CD8-positive, alpha-beta memory T cell (primary cell): ENCODE measurements around the gene ACSM5. TPM values are rescaled to one million over a fixed set of nuclear protein-coding genes. Genes with fewer than 3 reads are reported as not detected.

Experiments
- CTCF ChIA-PET: fragments of 350-600 bp; sonication (Branson Sonifier 250); formaldehyde crosslinking; loops from one replicate; lab custom pipeline; 2021; ENCODE audit warnings: antibody characterized with exemption; lab: Charles Lee
- POLR2A ChIA-PET: fragments of 350-600 bp; sonication (Branson Sonifier 250); formaldehyde crosslinking; loops from one replicate; lab custom pipeline; 2021; ENCODE audit warnings: antibody characterized with exemption; lab: Charles Lee
- DNase-seq, 5 donors: peaks; one replicate each; pipeline versions ENCODE4 v3.0.0 to v3.0.0-alpha.2; 2020 to 2022; ENCODE audit warnings: mixed read lengths in 1 of 5
- H3K27ac ChIP-seq: one replicate; pipeline ENCODE4 v1.7.0; 2013; ENCODE audit warnings: low read depth, mild to moderate bottlenecking, low read length, moderate library complexity
- H3K27me3 ChIP-seq: 2 replicates; pipeline ENCODE4 v1.7.0; 2013; ENCODE audit warnings: low read length, mild to moderate bottlenecking; ENCODE audit not compliant: insufficient read depth, poor library complexity, severe bottlenecking
- H3K36me3 ChIP-seq: 2 replicates; pipeline ENCODE4 v1.7.0; 2013; ENCODE audit warnings: mild to moderate bottlenecking, low read length, moderate library complexity; ENCODE audit not compliant: insufficient read depth
- H3K4me1 ChIP-seq: 2 replicates; pipeline ENCODE4 v1.7.0; 2013; ENCODE audit warnings: mild to moderate bottlenecking, low read length, moderate library complexity; ENCODE audit not compliant: insufficient read depth
- H3K4me3 ChIP-seq: 2 replicates; pipeline ENCODE4 v1.7.0; 2013; ENCODE audit warnings: mild to moderate bottlenecking, low read length
- H3K9me3 ChIP-seq: 2 replicates; pipeline ENCODE4 v1.7.0; 2013; ENCODE audit warnings: mild to moderate bottlenecking, low read length
- H3K27ac Mint-ChIP-seq, 8 donors: one replicate each; pipeline ENCODE4 v1.8.0; 2020 to 2021; ENCODE audit warnings: mixed read lengths in 8 of 8, mild to moderate bottlenecking in 6 of 8, inconsistent platforms in 3 of 8, moderate library complexity in 3 of 8
- H3K27me3 Mint-ChIP-seq, 2 donors: one replicate each; pipeline ENCODE4 v1.8.0; 2020 to 2021; ENCODE audit warnings: mixed read lengths in 2 of 2, mild to moderate bottlenecking in 1 of 2, moderate library complexity in 1 of 2
- H3K36me3 Mint-ChIP-seq, 3 donors: one replicate each; pipeline ENCODE4 v1.8.0; 2020 to 2021; ENCODE audit warnings: mixed read lengths in 3 of 3, inconsistent platforms in 1 of 3, mild to moderate bottlenecking in 1 of 3
- H3K4me1 Mint-ChIP-seq, 3 donors: one replicate each; pipeline ENCODE4 v1.8.0; 2020 to 2021; ENCODE audit warnings: mixed read lengths in 3 of 3, inconsistent platforms in 1 of 3, mild to moderate bottlenecking in 1 of 3
- H3K4me3 Mint-ChIP-seq, 7 donors: one replicate each; pipeline ENCODE4 v1.8.0; 2020 to 2021; ENCODE audit warnings: mixed read lengths in 7 of 7, mild to moderate bottlenecking in 6 of 7, moderate library complexity in 4 of 7, inconsistent platforms in 2 of 7
- H3K9me3 Mint-ChIP-seq, 5 donors: one replicate each; pipeline ENCODE4 v1.8.0; 2020 to 2022; ENCODE audit warnings: mixed read lengths in 5 of 5, mild to moderate bottlenecking in 3 of 5, moderate library complexity in 2 of 5, inconsistent platforms in 1 of 5
- polyA plus RNA-seq: library from polyadenylated mRNA; unstranded; fragments of 300-500 nt; fragmentation: Illumina TruSeq; gene quantifications from one replicate; pipeline ENCODE4 v1.2.3, GENCODE V29; 2021
- total RNA-seq, 2 experiments: library from RNA; stranded (reverse); gene quantifications; one replicate each; pipeline ENCODE4 v1.2.3, GENCODE V29; 2021

ACSM5 gene
- total and polyA plus RNA-seq, 3 experiments from 2014 or later: not detected

DNA sequence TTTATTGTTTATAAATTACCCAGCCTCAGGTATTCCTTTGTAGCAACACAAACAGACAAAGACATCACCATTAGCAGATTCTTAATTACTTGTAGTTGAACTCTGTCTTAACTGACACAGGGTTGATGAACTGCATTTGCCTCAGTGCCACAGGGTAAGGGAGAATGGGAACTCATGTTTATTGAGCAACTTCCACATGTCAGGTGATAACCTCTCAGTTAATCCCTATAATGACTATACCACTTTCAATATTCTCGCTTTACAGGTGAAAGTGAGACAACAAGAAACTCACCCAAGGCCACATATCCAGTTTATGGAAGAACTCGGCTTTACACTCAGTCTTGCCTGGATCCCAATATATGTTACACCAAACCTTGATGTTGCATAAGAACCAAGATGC lies 13.4 kb upstream of the ACSM5 start:
- no peak overlapping the region for H3K27ac ChIP-seq
- no peak overlapping the region for H3K4me3 ChIP-seq
- Mint-ChIP-seq H3K27me3 (peaks cover 0 to 3% of the 10 kb centered on the region in 2 donors), H3K27ac (no peak overlapping the region), H3K9me3 (no peaks in the 10 kb centered on the region), H3K36me3 (no peaks in the 10 kb centered on the region), H3K4me1 (no peaks in the 10 kb centered on the region), H3K4me3 (no peak overlapping the region)
- H3K9me3 ChIP-seq: no peaks in the 10 kb centered on the region
- ChIA-PET CTCF (interaction anchor here (2.0 kb wide), 1 partner anchor 10 kb away, joined by 5 read pairs; no protein-coding TSS in a partner anchor), POLR2A (no interaction called here)
- DNase-seq: no peak
- no peaks in the 10 kb centered on the region for H3K36me3 ChIP-seq
- no peaks in the 10 kb centered on the region for H3K4me1 ChIP-seq
- H3K27me3 ChIP-seq: no peaks in the 10 kb centered on the region

DNA sequence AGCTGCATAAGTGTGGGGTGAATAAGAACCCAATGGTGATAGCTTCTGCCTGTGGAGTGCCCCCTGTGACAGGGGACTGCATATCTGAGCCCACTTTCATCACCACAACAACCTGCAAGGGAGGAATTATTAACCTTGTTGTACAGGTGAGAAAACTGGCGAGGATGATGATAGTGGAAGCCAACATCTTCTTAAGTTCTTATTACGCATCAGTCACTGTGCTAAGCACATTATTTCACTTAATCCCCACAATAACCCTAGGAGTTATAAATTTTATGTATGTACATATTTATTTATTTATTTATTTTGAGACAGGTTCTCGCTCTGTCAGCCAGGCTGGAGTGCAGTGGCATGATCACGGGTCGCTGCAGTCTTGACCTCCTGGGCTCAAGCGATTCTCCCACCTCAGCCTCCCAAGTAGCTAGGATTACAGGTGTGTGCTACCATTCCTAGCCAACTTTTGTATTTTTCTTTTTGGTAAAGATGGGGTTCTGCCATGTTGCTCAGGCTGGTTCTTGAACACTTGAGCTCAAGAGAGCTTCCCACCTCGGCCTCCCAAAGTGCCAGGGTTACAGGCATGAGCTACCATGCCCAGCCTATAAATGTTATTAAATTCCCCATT lies 12.4 kb upstream of the ACSM5 start:
- ChIA-PET POLR2A (no interaction called here), CTCF (interaction anchor here (1.5 kb wide), 1 partner anchor 12 kb away, joined by 3 read pairs; no protein-coding TSS in a partner anchor)
- Histone ChIP-seq H3K4me1 (no peaks in the 10 kb centered on the region), H3K36me3 (no peaks in the 10 kb centered on the region), H3K4me3 (no peak overlapping the region), H3K27ac (no peak overlapping the region), H3K9me3 (no peaks in the 10 kb centered on the region), H3K27me3 (no peaks in the 10 kb centered on the region)
- Mint-ChIP-seq H3K4me3 (no peak overlapping the region), H3K9me3 (no peaks in the 10 kb centered on the region), H3K27me3 (peaks cover 0 to 3% of the 10 kb centered on the region in 2 donors), H3K27ac (no peak overlapping the region), H3K36me3 (no peaks in the 10 kb centered on the region), H3K4me1 (no peaks in the 10 kb centered on the region)
- DNase-seq: no peak

DNA sequence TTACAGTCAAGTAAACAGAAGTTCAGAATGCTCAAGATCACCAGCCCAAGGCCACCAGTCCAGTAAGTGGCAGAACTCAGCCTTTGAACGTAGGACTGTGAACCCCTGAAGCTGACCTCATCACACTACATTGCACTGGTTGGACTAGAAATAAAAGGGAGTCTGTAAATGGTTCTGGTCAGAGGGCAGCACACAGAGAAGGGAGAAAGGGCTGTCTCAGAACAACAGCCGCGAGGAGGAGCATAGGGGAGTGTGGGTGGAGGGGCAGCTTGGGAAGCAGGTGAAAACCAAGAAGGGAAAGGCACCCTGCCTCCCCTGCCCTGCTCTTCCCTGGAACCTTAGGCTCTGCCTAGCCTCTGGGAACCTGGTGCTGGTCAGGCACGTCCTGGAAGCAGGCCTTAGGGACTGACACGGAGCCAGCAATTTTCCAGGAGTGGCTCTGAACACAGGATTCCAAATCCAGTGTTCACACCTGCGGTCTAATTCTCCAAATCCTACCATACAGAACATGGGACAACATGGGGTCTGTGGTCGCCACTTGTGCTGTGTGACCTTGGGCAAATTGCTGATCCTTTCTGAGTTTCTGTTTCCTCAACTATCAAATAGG lies 11.8 kb upstream of the ACSM5 start:
- POLR2A ChIA-PET: no interaction called here

DNA sequence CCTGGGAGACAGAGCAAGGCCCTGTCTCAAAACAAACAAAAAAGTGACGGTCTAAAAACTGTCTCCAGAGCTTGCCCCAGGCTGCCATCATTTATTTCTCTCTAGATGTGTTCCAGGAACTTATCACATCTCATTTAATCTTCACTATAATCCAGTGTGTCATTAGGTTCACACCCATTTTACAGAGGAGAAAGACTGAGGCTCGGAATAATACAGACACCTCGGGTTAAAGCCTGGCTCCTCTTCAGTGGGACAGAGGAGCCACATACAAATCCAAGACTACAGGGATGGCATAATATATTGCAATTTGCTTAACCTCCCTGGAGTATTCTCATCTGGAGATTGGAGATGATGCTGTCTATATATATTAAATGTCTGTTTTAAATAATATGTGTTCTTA lies 10.7 kb upstream of the ACSM5 start:
- peaks cover 0 to 4% of the 10 kb centered on the region in 2 donors for H3K27me3 Mint-ChIP-seq
- ChIA-PET CTCF (interaction anchor here (1.2 kb wide), 1 partner anchor 14 kb away, joined by 3 read pairs; no protein-coding TSS in a partner anchor), POLR2A (no interaction called here)
- no peak overlapping the region for H3K27ac Mint-ChIP-seq
- Histone ChIP-seq H3K9me3 (no peaks in the 10 kb centered on the region), H3K36me3 (no peaks in the 10 kb centered on the region), H3K4me1 (no peaks in the 10 kb centered on the region), H3K4me3 (no peak overlapping the region), H3K27me3 (no peaks in the 10 kb centered on the region), H3K27ac (no peak overlapping the region)
- no peaks in the 10 kb centered on the region for H3K9me3 Mint-ChIP-seq
- no peaks in the 10 kb centered on the region for H3K36me3 Mint-ChIP-seq
- no peak overlapping the region for H3K4me3 Mint-ChIP-seq
- no peak for DNase-seq
- no peaks in the 10 kb centered on the region for H3K4me1 Mint-ChIP-seq

More for the DNA sequence above, 11.8 kb upstream of the ACSM5 start:
- Histone ChIP-seq H3K36me3 (no peaks in the 10 kb centered on the region), H3K4me1 (no peaks in the 10 kb centered on the region), H3K4me3 (no peak overlapping the region), H3K27me3 (no peaks in the 10 kb centered on the region), H3K27ac (no peak overlapping the region), H3K9me3 (no peaks in the 10 kb centered on the region)
- H3K9me3 Mint-ChIP-seq: no peaks in the 10 kb centered on the region
- no peak for DNase-seq
- CTCF ChIA-PET: interaction anchor here (1.5 kb wide), 1 partner anchor 12 kb away, joined by 3 read pairs; no protein-coding TSS in a partner anchor
- no peak overlapping the region for H3K4me3 Mint-ChIP-seq
- peaks cover 0 to 3% of the 10 kb centered on the region in 2 donors for H3K27me3 Mint-ChIP-seq
- no peaks in the 10 kb centered on the region for H3K4me1 Mint-ChIP-seq
- H3K36me3 Mint-ChIP-seq: no peaks in the 10 kb centered on the region
- no peak overlapping the region for H3K27ac Mint-ChIP-seq

DNA sequence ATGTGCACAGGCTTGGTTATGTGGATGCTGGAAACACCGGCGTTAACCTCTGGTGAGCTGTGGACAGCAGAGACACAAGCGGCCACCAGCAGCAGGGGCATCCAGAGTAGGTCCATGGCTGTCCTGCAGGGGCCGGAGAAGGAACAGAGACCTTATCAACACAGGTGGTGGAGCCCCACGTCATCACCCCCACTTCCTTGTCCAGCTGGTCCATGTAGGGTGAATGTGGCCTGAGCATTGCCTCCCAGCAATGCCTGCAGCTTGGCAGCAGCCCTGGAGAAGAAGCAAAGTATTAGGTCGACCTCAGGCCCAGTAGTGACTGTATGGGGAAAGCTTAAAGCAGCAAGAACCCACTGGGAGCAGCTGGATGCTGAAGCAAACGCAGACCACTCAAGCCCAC lies 10.1 kb upstream of the ACSM5 start:
- no peaks in the 10 kb centered on the region for H3K9me3 ChIP-seq
- no peaks in the 10 kb centered on the region for H3K36me3 ChIP-seq
- no peaks in the 10 kb centered on the region for H3K36me3 Mint-ChIP-seq
- no peak overlapping the region for H3K4me3 ChIP-seq
- no peaks in the 10 kb centered on the region for H3K4me1 Mint-ChIP-seq
- H3K27me3 Mint-ChIP-seq: peaks cover 0 to 6% of the 10 kb centered on the region in 2 donors
- POLR2A ChIA-PET: no interaction called here
- no peaks in the 10 kb centered on the region for H3K27me3 ChIP-seq
- no peak overlapping the region for H3K4me3 Mint-ChIP-seq
- CTCF ChIA-PET: interaction anchor here (1.2 kb wide), 1 partner anchor 15 kb away, joined by 3 read pairs; no protein-coding TSS in a partner anchor
- H3K9me3 Mint-ChIP-seq: no peaks in the 10 kb centered on the region
- H3K4me1 ChIP-seq: no peaks in the 10 kb centered on the region
- H3K27ac Mint-ChIP-seq: no peak overlapping the region
- no peak overlapping the region for H3K27ac ChIP-seq
- DNase-seq: no peak

DNA sequence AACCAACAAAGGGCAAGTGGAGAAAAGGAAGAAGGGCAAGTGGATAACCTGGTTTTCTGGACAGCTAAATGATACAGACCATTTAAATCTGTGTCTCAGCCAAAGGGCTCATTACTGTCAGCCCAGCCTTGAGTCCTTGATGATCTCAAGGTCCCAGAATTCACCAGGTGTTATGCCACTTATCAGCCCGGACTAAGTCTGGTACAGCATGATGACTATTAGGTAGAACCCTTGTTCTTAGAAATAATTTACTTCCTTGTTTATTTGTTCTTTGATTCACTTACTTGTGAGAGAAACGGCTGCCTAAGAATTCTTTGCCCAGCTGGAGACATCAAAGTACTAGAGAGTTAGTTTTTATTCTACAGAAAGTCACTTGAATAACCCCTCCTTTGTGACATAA lies 8.3 kb upstream of the ACSM5 start:
- Histone ChIP-seq H3K4me3 (no peak overlapping the region), H3K9me3 (no peaks in the 10 kb centered on the region), H3K27me3 (no peaks in the 10 kb centered on the region), H3K36me3 (no peaks in the 10 kb centered on the region), H3K27ac (no peak overlapping the region), H3K4me1 (no peaks in the 10 kb centered on the region)
- DNase-seq: no peak
- Mint-ChIP-seq H3K27me3 (peaks cover 0 to 9% of the 10 kb centered on the region in 2 donors), H3K27ac (no peak overlapping the region), H3K4me1 (no peaks in the 10 kb centered on the region), H3K9me3 (no peaks in the 10 kb centered on the region), H3K36me3 (no peaks in the 10 kb centered on the region), H3K4me3 (no peak overlapping the region)
- ChIA-PET CTCF (no interaction called here), POLR2A (no interaction called here)

DNA sequence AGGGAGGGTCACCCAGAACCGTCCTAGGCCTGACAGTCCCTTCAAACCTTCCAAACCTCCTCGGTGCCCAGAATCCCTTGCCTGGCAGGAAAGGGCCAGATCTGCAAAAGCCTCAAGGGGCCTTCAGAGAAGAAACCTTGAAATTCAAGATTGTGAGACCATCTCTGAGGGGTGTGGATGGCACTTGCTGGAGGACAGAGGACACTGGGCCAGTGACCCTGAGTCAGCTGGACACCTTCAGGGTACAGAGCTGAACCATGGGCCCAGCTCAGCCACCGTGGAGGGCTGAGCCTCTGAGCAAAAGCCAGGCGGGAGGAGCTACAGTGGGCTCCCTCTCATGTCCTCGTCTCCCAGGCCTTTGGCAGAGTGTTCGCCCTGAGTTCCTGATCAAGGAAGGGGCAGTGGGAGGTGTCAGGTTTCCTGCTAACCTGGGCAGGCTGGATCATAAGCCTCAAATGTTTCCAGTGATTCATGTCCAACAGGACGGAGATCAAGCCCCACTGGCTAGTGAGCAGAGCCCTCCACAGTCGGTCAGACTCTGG lies 7.8 kb upstream of the ACSM5 start:
- Histone ChIP-seq H3K27me3 (no peaks in the 10 kb centered on the region), H3K36me3 (no peaks in the 10 kb centered on the region), H3K27ac (no peak overlapping the region), H3K9me3 (no peaks in the 10 kb centered on the region), H3K4me3 (no peak overlapping the region), H3K4me1 (no peaks in the 10 kb centered on the region)
- no peaks in the 10 kb centered on the region for H3K4me1 Mint-ChIP-seq
- DNase-seq: no peak
- H3K27me3 Mint-ChIP-seq: peaks cover 0 to 9% of the 10 kb centered on the region in 2 donors
- no peaks in the 10 kb centered on the region for H3K36me3 Mint-ChIP-seq
- ChIA-PET CTCF (no interaction called here), POLR2A (no interaction called here)
- no peak overlapping the region for H3K4me3 Mint-ChIP-seq
- no peak overlapping the region for H3K27ac Mint-ChIP-seq
- H3K9me3 Mint-ChIP-seq: no peaks in the 10 kb centered on the region

DNA sequence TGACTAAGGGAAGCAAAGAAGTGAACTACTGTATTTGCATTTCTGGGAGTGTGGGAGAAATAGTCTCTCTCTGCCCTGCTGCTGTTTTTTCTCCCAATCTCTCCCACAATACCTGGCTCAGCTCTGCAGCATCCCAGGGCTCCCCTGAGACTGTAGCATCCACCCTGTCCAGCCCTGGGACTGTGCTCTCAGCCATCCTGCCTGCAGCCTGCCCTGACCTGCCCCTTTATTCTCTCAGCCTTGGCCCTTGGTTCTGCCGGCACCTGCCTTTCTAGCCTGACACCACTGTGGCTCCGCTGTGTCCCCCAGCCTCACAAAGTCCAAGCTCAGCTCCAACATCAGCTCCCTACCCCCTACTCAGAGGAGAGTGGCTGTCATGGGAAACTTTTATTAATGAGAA lies 6.7 kb upstream of the ACSM5 start:
- no peaks in the 10 kb centered on the region for H3K9me3 Mint-ChIP-seq
- Histone ChIP-seq H3K27me3 (no peaks in the 10 kb centered on the region), H3K4me1 (no peaks in the 10 kb centered on the region), H3K4me3 (no peak overlapping the region), H3K27ac (no peak overlapping the region), H3K36me3 (no peaks in the 10 kb centered on the region), H3K9me3 (no peaks in the 10 kb centered on the region)
- H3K4me1 Mint-ChIP-seq: no peaks in the 10 kb centered on the region
- ChIA-PET POLR2A (no interaction called here), CTCF (interaction anchor here (2.1 kb wide), 1 partner anchor 17 kb away, joined by 6 read pairs; no protein-coding TSS in a partner anchor)
- no peak for DNase-seq
- no peaks in the 10 kb centered on the region for H3K36me3 Mint-ChIP-seq
- H3K27me3 Mint-ChIP-seq: peaks cover 0 to 9% of the 10 kb centered on the region in 2 donors
- H3K4me3 Mint-ChIP-seq: no peak overlapping the region
- H3K27ac Mint-ChIP-seq: no peak overlapping the region
